PC-9 (cell line): ENCODE measurements around the gene ZSWIM5. TPM values are rescaled to one million over a fixed set of nuclear protein-coding genes. Genes with fewer than 3 reads are reported as not detected.

Experiments
- BruUV-seq: library from RNA; stranded (reverse); fragments of 400-500 nt; replicated peaks from 2 replicates; lab custom pipeline; 2021; lab: Mats Ljungman, UMichigan
- CTCF ChIA-PET: fragments of 300-600 bp; sonication (Branson Sonifier 250); formaldehyde crosslinking; loops from one replicate; lab custom pipeline; 2022; ENCODE audit warnings: antibody characterized with exemption; lab: Charles Lee
- POLR2A ChIA-PET: fragments of 300-600 bp; sonication (Branson Sonifier 250); formaldehyde crosslinking; loops from one replicate; lab custom pipeline; 2022; ENCODE audit warnings: antibody characterized with exemption; ENCODE audit not compliant: unreplicated experiment; lab: Charles Lee
- DNase-seq, 2 experiments: peaks; one replicate each; pipeline versions ENCODE4 v3.0.0 to v3.0.0-alpha.2; 2015 to 2022; ENCODE audit warnings: mixed read lengths in 1 of 2
- H2AFZ ChIP-seq: fragments of 200-600 bp; sonication (generic); 2 replicates; pipeline ENCODE4 v1.8.1; 2017; ENCODE audit warnings: antibody characterized with exemption
- H3F3A ChIP-seq: fragments of 200-600 bp; sonication (generic); 2 replicates; pipeline ENCODE4 v1.8.1; 2017; ENCODE audit warnings: antibody characterized with exemption, mild to moderate bottlenecking, low read depth; ENCODE audit not compliant: insufficient read depth
- H3K27ac ChIP-seq: fragments of 200-600 bp; sonication (generic); 2 replicates; pipeline ENCODE4 v1.6.1; 2016; ENCODE audit warnings: mixed run types
- H3K27me3 ChIP-seq: fragments of 200-600 bp; sonication (generic); 2 replicates; pipeline ENCODE4 v1.6.1; 2016; ENCODE audit warnings: low read depth, mixed run types; ENCODE audit not compliant: insufficient read depth
- H3K36me3 ChIP-seq: fragments of 200-600 bp; sonication (generic); 2 replicates; pipeline ENCODE4 v1.6.1; 2016; ENCODE audit warnings: low read depth, mixed run types
- H3K4me1 ChIP-seq: fragments of 200-600 bp; sonication (generic); replicated peaks from 2 replicates; pipeline ENCODE4 v1.6.1; 2016; ENCODE audit warnings: mixed run types; ENCODE audit not compliant: insufficient read depth
- H3K4me2 ChIP-seq: fragments of 200-600 bp; sonication (generic); 2 replicates; pipeline ENCODE4 v1.6.1; 2017; ENCODE audit warnings: mixed run types
- H3K4me3 ChIP-seq: fragments of 200-600 bp; sonication (generic); 2 replicates; pipeline ENCODE4 v1.6.1; 2016; ENCODE audit warnings: mixed run types
- H3K79me2 ChIP-seq: fragments of 200-600 bp; sonication (generic); 2 replicates; pipeline ENCODE4 v1.6.1; 2017; ENCODE audit warnings: low read depth, mixed run types
- H3K9me2 ChIP-seq: fragments of 200-600 bp; sonication (generic); 2 replicates; pipeline ENCODE4 v1.8.1; 2017; ENCODE audit warnings: mild to moderate bottlenecking; ENCODE audit not compliant: insufficient read depth
- H3K9me3 ChIP-seq: fragments of 200-600 bp; sonication (generic); 2 replicates; pipeline ENCODE4 v1.8.1; 2016; ENCODE audit warnings: low read depth; ENCODE audit not compliant: insufficient read depth
- H4K20me1 ChIP-seq: fragments of 200-600 bp; sonication (generic); 2 replicates; pipeline ENCODE4 v1.8.1; 2017; ENCODE audit not compliant: insufficient read depth
- EZH2 ChIP-seq: fragments of 200-600 bp; sonication (generic); IDR thresholded peaks from 2 replicates; pipeline ENCODE4 v1.8.0; 2017; ENCODE audit warnings: antibody characterized with exemption, low read depth
- intact Hi-C: fragments of 100-400 bp; cut with micrococcal nuclease; formaldehyde crosslinking; loops from one replicate; pipeline ENCODE4 v1.10.0; 2022; ENCODE audit not compliant: unreplicated experiment
- total RNA-seq: library from RNA; stranded (reverse); gene quantifications from 2 replicates; pipeline ENCODE4 v1.2.3, GENCODE V29; 2021
- TF ChIP-seq, protein P1 (sequence below): fragments of 200-600 bp; sonication (generic); conservative IDR thresholded peaks from 2 replicates; pipeline ENCODE4 v1.6.1; 2017; ENCODE audit warnings: mixed run types, antibody characterized with exemption, mild to moderate bottlenecking, moderate library complexity

Gene ZSWIM5
- total RNA-seq, 1 experiment from 2014 or later: 0.50 TPM

DNA sequence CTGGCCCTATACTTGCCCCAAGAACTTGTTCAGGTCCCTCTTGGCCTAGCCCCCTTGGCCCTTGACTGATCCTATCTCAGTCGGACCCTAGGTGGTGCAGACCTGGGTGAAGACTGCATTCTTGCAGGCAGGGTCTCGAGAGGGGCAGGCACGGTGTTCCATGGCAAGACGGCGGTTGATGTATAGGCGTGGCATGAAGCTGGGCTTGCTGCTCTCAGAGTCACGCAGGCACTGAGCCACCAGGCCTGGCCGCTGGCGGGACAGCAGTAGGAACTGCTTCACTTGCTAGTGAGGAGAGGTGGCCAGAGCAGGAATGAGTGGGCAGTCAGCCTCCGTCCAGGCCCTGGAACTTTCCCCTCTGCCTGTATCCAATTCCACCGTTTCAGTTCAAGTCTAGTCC is 199.1 kb downstream of the ZSWIM5 start:
- peaks cover 13% of the 10 kb centered on the region for H3K4me1 ChIP-seq
- no peak for TF ChIP-seq EZH2
- TF ChIP-seq, protein P1, sequence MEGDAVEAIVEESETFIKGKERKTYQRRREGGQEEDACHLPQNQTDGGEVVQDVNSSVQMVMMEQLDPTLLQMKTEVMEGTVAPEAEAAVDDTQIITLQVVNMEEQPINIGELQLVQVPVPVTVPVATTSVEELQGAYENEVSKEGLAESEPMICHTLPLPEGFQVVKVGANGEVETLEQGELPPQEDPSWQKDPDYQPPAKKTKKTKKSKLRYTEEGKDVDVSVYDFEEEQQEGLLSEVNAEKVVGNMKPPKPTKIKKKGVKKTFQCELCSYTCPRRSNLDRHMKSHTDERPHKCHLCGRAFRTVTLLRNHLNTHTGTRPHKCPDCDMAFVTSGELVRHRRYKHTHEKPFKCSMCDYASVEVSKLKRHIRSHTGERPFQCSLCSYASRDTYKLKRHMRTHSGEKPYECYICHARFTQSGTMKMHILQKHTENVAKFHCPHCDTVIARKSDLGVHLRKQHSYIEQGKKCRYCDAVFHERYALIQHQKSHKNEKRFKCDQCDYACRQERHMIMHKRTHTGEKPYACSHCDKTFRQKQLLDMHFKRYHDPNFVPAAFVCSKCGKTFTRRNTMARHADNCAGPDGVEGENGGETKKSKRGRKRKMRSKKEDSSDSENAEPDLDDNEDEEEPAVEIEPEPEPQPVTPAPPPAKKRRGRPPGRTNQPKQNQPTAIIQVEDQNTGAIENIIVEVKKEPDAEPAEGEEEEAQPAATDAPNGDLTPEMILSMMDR: no peak
- H3K9me3 ChIP-seq: no peaks in the 10 kb centered on the region
- no peak overlapping the region for H2AFZ ChIP-seq
- no peak overlapping the region for H3K4me2 ChIP-seq
- H3K27ac ChIP-seq: no peak overlapping the region
- CTCF ChIA-PET: no interaction called here
- H3K9me2 ChIP-seq: no peaks in the 10 kb centered on the region
- peaks cover 7% of the 10 kb centered on the region; the same call in 1 of the 2 replicates for H3K79me2 ChIP-seq
- no peaks in the 10 kb centered on the region for H3K36me3 ChIP-seq
- POLR2A ChIA-PET: no interaction called here
- no peak for DNase-seq
- no peaks in the 10 kb centered on the region for H4K20me1 ChIP-seq
- H3K27me3 ChIP-seq: no peaks in the 10 kb centered on the region
- peaks cover 3% of the 10 kb centered on the region; the same call in 1 of the 2 replicates for H3F3A ChIP-seq
- no TSS peak for BruUV-seq
- intact Hi-C loops: no loop called here
- no peak overlapping the region for H3K4me3 ChIP-seq

DNA sequence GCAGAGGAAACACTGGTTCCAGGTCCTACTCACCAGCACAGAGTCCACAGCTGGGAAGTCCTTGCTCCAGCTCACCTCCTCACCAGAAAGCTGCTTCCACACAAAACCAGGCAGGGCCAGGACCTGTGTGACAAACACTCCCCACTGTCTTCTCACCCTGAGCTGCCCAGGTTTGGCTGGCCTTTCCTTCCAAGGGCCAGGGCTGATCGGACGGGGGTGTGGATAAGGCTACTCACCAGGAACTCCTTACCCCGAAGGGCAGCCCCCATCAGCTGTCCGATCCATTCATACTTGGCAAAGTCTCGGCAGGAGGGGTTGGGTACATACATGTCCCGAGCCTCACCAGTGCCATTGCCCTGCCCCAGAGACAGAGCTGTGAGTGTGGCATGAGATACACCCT is 200.6 kb downstream of the ZSWIM5 start:
- BruUV-seq: no TSS peak
- Histone ChIP-seq H3K4me2 (no peak overlapping the region), H3K4me3 (no peak overlapping the region), H3K4me1 (peaks cover 7% of the 10 kb centered on the region), H3K79me2 (peaks cover 7% of the 10 kb centered on the region; the same call in 1 of the 2 replicates), H2AFZ (no peak overlapping the region), H3K9me3 (no peaks in the 10 kb centered on the region), H3K27me3 (no peaks in the 10 kb centered on the region), H3F3A (no peaks in the 10 kb centered on the region), H3K9me2 (no peaks in the 10 kb centered on the region), H3K27ac (no peak overlapping the region), H3K36me3 (no peaks in the 10 kb centered on the region), H4K20me1 (no peaks in the 10 kb centered on the region)
- ChIA-PET POLR2A (no interaction called here), CTCF (interaction anchor here (0.6 kb wide), 1 partner anchor 708 kb away, joined by 5 read pairs; no protein-coding TSS in a partner anchor)
- DNase-seq: no peak
- intact Hi-C loops: no loop called here
- no peak for TF ChIP-seq EZH2
- TF ChIP-seq, protein P1: no peak

DNA sequence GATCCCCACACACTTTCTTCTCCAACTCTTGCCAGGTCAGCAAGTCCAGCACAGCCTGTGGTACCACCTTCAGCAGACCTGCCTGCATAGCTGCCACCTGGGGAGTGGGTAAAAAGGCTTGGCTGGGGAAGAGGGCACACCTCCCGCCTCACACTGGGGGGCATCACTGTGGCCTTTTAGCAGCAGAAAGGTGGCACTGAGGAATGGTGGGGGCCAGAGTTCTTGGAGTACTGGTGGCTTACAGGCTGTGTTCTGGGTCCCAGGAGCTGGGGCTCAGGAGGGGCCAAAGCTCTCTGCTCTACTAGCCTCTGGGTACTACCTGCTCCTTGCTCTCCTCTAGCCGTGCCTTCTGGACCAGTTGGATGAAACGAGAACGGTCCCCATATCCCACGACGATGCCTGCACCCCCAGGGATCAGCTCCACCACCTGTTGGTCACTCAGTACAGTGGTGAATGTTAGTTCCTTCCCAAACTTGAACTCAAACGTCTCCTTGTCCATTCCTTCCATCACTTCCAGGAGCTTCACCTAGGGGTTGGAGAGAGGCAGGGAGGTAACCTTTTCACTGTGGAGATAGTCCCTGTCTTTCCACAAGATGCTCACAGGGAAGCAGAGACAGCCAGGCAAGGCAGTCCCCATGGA is 202.0 kb downstream of the ZSWIM5 start:
- intact Hi-C loops: no loop called here
- H4K20me1 ChIP-seq: no peaks in the 10 kb centered on the region
- peaks cover under 1% of the 10 kb centered on the region; the same call in 1 of the 2 replicates for H3K79me2 ChIP-seq
- H3K36me3 ChIP-seq: no peaks in the 10 kb centered on the region
- POLR2A ChIA-PET: no interaction called here
- H3F3A ChIP-seq: no peaks in the 10 kb centered on the region
- H3K9me3 ChIP-seq: no peaks in the 10 kb centered on the region
- no peak overlapping the region for H3K4me2 ChIP-seq
- CTCF ChIA-PET: no interaction called here
- no peak overlapping the region for H3K4me3 ChIP-seq
- no peak overlapping the region for H2AFZ ChIP-seq
- TF ChIP-seq, protein P1: no peak
- no peaks in the 10 kb centered on the region for H3K27me3 ChIP-seq
- H3K9me2 ChIP-seq: no peaks in the 10 kb centered on the region
- no peak for DNase-seq
- no peaks in the 10 kb centered on the region for H3K4me1 ChIP-seq
- BruUV-seq: no TSS peak
- H3K27ac ChIP-seq: no peak overlapping the region
